GM21717 (cell line): ENCODE measurements around the gene ENTPD7.
"Not testable (repeated sequence)": the region's sequence is repeated elsewhere in the genome, so short reads cannot be mapped to it uniquely, and the experiment has no call there.

Source experiments
- ATAC-seq: cut with Tn5 transposase; IDR thresholded peaks from one replicate; pipeline ENCODE4 v1.9.1; 2021; ENCODE audit warnings: mild to moderate bottlenecking, moderate library complexity; ENCODE audit not compliant: unreplicated experiment

Gene ENTPD7, protein sequence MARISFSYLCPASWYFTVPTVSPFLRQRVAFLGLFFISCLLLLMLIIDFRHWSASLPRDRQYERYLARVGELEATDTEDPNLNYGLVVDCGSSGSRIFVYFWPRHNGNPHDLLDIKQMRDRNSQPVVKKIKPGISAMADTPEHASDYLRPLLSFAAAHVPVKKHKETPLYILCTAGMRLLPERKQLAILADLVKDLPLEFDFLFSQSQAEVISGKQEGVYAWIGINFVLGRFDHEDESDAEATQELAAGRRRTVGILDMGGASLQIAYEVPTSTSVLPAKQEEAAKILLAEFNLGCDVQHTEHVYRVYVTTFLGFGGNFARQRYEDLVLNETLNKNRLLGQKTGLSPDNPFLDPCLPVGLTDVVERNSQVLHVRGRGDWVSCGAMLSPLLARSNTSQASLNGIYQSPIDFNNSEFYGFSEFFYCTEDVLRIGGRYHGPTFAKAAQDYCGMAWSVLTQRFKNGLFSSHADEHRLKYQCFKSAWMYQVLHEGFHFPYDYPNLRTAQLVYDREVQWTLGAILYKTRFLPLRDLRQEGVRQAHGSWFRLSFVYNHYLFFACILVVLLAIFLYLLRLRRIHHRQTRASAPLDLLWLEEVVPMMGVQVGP

DNA sequence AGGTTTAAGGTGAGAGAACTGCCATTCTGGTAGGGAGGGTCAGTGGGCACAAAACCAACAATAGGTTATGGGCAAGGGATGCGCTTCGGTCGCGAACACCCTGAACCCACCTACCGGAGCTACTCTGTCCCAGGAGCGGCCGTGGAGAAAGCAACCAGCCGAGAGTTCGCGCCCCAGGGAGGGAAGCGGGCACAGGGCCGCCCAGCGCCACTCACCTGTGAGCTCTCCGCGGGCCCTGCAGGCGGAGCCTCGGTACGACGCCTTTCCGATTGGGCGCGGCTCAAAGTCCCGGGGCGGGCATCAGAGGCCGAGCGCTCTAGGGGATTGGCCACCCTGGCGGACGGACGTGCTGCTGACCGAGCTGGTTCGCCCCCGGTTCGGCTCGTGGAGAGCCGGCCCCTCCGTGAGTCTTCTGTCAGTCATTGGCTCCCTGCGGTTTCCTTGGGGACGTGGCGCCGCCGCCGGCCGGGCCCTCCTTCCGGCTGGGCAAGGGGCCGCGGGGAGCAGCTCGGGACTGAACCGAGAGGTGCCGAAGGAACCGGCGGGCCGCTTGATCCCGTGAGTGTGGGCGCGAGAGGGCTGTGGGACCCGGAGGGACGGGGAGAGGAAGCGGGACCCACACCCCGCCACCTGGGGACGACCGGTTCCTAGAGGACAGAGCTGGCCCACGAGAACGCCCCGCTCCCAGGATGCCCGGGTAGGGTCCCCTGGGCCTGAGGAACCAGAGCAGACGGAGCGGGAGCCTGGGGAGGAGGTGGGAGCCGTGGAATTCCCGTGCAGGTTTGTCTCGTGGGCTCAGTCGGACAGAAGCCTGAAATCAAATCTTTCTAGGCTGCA is at the start of gene ENTPD7:
ENTPD7 (plus strand) TSS at position 479 of the 837 bp plus-strand sequence. CDS start 448 bp downstream, outside the sequence.
- ATAC-seq = peak; percentile 99

DNA sequence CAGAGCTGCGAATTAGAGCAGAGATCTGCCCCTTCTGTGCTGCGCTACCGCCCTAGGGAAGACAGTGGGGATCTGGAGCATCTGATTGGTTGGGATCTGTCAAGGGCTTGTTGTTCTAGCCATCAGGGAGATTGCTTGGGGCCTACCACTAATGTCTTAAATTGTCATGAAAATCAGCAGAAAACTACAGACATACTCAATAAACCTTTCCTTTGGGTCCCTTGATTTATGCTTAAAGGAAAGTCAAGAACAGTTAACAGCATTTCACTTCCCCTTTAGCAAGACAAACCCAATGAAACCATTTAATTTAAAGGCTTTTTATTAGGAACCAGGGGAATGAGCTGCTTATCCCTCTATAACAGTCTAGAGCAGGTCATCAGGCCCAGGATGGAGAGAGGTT is 49.1 kb upstream of the ENTPD7 start:
- no peak for ATAC-seq

DNA sequence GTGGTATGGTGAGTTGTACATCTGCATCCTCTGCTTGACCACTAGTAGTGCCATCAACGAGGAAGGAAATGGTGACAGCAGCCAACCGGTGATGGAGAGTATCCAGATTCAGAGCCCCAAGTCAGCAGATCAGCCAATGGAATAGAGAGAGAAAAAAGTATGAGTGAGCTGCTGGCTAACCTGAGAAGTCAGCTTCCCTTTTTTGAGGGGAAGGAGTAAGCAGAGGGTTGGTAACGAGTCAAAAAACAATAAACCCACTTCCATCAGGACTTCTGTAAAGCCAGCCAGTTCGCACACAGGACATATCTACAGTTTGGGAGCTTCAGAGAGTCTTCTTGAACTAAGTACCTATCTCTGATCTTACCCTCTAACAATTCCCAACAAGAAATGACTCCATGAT is 48.0 kb upstream of the ENTPD7 start:
- no peak for ATAC-seq

DNA sequence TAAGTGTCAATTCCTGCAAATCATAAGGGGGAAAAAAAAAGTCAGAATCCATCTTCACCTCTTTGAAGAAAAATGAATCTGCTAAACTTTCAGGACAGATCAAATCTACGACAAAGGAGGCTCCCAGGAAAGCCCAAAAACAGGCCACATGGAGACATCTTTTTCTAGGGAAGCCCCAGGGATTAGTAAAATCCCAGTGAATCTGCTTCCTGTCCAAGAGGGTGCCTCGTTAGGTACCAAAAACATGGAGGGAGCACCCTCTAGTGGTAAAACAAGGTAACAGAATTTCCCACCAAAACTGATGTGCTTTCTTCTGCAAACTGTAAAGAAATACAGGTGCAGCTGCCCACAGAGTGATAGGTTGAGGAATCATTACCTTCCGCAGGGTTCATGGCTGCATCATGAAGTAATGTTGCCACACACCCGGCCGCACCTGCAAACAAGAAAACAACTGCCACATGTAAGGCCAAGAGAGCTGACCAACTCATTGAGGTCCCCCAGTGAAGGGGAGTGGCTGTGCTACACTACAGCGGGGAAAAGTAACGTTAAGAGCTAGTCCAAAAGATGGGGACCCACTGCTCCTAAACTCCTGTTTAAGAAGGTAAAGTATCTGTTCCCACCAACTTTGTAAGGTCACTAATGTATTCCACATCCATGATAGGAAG is 47.0 kb upstream of the ENTPD7 start:
- no peak for ATAC-seq

DNA sequence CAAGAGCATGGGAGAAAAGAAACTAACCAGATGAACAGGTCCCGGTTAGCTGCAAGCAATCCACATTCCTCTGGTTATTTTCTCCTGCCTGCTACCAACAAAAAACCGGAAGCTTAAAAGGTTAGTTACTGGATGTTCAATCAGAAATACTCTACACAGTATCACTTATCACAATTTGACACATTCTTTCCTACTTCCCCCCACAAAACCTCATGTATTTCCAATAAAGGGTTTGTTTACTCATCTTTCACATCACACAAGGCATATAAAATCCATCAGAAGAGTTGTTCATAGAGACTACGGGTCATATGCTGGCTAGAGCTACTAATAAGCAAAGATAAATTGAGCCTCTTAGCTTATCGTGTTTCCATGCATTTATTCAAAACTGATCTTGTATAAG is 43.9 kb upstream of the ENTPD7 start:
- no peak for ATAC-seq

DNA sequence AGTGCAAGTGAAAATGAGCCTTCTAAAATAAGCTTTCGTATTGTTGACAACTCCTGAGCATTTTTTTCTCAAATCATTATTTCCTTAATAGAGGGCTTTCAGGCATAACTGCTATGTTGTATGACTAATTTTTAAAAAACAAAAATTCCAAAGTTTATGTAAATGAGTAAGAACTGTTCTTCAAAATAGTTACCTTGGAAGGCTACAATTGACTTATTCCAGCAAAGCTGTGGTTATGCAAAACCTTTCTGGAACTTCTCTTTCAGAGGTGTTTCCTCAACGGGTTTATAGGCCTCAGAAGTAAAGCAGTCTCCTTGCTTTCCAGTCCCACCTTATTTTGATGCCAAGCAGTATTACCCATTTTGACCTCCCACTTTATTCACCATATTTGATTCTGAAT is 41.6 kb upstream of the ENTPD7 start:
- no peak for ATAC-seq

DNA sequence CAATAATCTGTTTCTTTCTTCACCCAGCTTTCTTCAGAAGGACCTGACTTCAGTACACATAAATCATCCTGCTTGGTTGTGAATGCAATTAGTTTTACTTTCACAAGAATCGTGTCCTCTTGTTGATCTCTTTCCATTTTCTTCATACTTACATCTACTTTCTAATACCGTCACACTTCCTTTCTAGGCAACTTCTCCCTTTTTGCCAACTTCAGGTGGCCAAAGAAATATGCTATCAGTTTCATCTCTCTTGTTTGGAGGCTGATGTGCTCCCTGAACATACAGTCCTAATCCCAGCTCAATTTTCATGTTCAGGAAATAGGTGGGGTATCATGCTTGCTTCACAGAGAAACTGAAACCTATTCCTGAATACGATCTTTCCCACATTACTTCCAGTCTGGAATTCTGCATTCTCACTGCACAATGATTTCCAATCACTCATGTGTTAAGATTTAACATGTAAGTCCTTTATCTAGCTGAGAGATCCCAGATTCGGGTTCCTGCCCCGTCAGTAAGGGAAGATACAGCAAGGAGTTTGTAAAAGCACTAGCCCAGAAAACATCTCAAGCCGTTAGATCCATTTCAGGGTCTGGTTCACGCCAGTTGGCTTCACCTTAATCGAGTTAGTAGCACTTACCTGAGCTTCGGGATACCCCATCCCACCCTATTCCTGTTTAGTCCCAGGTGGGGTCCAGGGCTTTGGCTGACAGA is 40.1 kb upstream of the ENTPD7 start:
- ATAC-seq = no peak

DNA sequence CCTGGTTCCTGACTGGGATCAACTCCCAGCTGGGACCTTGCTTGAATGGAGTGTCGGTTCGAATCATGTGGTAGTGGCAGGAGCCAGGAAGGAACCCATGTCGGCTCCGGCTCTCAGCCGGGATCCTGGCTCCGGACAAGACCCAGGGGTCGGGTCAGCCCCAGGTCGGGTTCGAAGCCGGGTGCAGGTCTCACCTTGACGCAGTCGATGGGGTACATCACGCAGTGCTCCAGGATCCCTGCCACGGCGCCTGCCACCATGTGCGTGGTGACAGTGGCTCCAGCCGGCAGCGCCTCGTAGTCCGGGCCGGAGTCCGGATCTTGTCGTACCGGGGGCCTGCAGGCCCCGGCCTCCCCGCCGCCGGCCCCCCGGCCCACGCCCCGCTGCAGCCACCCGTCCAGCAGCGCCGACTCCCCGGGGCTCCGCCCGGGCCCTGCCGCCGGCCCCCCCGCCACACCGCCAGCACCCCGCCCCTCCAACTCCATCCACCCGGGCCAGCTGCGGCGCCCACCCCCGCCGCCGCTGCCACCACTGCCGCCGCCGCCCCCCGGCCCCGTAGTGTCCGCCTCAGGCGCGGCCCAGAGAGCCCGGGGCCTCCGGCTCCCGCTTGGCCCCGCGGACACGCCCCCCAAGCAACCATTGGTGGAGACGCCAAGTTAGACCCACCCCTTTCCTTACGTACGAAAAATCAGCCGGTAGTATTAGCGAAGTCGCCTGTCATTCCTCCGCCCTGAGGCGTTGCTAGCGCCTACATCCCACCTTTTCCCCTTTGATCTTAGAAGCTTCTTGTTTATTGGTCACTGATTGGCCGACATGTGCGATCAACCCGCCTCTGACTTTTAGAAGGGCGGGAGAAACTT is 39.2 kb upstream of the ENTPD7 start, which contains the start of gene SLC25A28:
SLC25A28 (minus strand) TSS at position 589 of the 860 bp plus-strand sequence; CDS start at position 485, 104 bp downstream.
- ATAC-seq = peak; percentile 81

DNA sequence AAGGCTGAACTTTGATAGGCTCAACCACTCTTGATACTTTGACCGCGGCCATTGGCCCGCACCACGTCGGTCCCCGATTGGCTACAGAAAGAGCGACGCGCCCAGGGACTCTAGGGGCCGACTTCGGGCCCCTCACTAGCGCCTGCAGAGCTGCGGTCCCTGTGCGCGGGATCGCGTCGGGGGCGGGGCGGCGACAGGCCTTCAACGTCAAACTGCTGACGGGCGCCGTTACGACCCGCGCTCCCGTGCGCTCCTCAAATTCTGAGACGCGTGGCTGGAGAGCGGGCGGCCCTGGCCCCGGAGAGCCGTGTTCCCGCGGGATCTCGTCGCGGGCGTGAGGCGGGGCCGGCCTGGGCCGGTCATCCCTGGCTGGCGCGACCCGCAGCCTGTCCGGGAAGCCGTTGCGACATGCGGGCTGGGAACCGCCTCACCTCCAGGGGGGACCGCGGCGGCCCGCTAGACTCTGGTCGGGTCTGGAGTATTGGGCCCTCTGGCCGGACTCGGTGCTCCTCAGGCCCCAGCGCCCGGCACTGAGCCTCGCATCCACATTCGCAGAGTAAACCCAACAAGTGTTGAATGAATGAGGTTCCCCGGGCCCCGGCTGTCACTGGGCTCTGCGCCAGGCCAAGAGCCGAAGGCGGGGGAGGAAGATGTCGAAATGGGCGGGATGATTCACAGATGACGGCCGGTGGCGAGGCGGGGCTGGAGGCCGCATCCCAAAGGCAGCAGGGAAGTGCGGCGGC is 38.4 kb upstream of the ENTPD7 start:
- ATAC-seq = peak; percentile 90

DNA sequence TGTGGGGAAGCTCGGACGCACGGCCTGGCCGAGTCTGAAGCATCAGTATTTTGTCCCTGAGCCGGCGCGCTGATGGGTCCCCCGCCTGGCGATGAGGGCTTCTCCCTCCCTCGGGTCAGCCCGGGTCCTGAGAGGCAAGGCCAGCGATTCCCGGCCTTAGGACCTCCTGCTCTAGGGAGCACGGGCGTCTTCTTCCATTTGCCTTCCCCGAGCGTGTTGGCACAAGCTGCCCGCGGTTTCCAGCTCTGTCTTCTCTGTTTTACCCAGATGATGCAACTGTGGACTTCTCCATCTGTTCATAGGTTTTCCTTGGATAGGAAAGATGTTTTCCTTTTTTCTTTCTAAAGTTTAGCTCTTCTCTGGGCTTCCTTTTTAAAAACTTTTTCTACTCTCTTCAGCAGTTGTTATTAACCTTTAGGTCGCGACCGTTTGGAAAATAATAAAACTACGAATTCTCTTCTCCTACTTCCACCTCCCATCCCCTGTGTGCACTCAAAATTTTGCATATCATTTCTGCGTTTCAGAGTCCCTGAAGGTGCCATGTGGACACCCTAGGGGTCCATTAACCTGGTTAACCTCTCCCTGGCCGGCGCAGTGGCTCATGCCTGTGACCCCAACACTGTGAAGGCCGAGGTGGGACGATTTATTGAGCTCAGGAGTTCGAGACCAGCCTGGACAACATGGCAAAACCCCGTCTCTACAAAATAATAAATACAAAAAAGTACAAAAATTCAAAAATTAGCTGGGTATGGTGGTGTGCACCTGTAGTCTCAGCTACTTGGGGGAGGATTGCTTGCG is 37.7 kb upstream of the ENTPD7 start:
- ATAC-seq = no peak

DNA sequence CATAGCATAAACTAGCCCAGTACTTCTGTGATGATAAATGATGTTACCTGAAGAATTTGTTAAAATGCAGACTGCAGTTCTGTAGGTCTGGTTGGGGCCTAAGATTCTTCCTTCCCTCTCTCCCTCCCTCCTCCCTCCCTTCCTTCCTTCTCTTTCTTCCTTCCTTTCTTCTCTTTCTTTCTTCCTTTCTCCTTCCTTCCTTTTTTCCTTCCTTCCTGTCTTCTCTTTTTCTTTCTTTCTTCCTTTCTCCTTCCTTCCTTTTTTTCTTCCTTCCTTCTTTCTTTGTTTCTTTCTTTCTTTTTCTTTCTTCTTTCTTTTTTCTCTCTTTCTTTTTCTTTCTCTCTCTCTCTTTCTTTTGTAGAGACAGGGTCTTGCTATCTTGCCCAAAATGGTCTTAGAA is 35.4 kb upstream of the ENTPD7 start:
- no peak for ATAC-seq

DNA sequence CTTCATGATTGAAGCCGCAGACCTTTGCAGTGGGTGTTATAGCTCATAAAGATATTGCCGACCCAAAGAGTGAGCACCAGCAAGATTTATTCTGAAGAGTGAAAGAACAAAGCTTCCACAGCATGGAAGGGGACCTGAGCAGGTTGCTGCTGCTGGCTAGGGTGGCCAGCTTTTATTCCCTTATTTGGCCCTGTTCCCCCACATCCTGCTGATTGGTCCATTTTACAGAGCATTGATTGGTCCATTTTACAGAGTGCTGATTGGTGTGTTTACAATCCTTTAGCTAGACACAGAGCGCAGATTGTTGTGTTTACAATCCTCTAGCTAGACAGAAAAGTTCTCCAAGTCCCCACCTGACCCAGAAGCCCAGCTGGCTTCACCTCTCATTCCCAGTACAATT is 34.2 kb upstream of the ENTPD7 start:
- ATAC-seq = not testable (repeated sequence)

DNA sequence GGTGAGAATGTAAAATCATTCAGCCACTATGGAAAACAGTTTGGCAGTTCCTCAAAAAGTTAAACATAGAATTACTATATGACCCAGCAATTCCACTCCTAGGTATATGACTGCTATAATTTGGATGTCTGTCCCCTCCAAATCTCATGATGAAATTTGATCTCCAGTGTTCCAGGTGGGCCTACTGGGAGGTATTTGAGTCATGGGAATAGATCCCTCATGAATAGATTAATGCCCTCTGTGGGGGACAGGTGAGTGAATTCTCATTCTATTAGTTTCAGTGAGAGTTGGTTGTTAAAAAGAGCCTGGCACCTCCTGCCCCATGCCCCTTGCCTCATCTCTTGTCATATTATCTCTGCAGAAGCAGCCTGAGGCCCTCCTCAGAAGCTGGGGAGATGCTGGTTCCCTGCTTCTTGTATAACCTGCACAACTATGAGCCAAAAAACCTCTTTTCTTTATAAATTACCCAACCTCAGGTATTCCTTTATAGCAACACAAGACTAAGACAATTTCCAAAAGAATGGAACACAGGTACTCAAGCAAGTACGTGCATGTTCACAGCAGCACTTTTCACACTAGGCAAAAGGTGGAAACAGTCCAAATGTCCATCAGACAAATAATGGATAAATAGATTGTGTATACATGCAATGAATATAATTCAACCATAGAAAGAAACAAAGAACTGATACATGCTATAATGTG is 30.2 kb upstream of the ENTPD7 start:
- no peak for ATAC-seq

DNA sequence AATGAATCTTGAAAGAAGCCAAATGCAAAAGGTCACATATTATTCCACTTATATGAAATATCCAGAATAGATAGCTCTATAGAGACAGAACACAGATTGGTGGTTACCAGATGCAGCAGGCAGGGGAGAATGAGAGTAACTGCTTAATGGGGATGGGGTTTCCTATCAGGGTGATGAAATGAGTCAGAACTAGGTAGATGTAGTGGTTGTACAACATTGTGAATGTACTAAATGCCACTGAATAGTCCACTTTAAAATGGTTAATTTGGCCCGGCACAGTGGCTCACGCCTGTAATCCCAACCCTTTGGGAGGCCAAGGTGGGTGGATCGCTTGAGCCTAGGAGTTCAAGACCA is 29.7 kb upstream of the ENTPD7 start:
- peak; percentile 55 for ATAC-seq

DNA sequence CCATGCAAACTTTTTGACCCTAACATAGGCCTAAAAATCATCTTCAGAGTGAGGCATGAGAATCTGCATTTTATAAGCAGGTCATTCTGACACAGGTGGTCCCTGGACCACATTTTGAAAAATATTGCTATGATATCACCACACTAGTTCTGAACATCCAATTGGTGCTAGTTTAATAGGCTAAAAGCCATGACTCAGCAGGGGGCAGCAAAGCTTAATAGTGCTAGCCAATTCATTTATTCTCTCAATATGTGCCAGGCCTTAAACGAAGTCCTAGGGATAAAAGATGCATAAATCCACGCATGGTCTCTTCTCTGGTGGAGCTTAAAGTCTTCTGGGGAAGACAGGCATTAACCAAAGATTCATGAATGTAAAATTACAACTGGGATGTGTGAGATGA is 28.9 kb upstream of the ENTPD7 start:
- ATAC-seq = no peak

DNA sequence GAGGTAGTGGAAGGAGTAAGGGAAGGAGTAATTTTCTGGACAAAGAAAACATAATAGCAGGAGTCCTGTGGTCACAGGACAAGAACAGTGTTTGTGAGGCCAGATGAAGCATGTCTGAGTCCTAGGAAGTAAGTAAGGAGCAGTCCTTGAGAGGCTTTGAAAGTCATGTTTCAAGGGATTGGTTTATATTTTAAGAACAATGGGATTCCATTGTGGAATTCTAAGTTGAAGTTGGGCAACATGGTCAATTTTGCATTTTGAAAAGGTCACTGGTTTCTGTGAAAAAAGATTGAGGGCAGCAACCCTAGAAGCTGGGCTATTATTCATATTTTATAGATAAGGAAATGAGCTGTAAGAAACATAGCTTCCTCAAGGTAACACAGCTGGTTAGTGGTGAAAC is 28.3 kb upstream of the ENTPD7 start:
- no peak for ATAC-seq

DNA sequence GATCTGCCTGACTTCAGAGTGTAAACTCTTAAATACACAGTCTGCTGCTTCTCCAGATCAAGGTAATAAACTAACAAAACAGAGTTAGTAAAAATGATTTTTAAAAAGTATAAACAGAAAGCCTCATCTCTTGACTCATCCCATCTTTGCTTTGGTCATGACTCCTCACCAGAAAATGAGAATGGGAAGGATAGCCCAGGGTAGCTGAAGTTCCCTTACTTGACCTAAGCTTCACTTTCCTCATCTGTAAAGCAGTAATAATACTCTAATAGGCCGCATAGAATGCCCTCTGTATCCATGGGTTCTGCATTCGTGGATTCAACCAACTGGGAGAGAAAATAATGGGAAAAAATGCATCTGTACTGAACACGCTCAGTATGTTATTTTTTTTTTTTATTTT is 27.8 kb upstream of the ENTPD7 start:
- ATAC-seq = no peak
